Measurements from ENCODE around the gene DCHS2.

DNA sequence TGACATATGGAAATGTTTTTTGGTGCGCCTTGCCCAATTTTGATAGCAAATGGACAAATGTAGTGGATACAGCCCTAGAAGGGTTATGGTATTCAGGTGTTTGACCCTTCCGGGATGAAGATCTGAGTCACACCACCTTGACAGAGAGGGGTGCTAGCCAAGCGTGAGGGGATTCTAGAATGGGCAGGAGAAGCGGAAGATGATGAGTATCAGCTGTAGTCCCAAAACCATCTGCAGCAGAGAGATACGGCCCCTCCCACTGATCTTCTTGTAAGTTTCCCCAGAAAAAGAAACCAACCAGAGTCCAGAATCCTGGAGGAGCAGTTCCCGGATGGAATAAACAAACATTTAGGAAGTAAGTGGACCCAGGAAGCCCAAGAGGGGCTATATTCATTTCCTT is 18.1 kb downstream of the DCHS2 start:
- TF ChIP-seq, protein P1, sequence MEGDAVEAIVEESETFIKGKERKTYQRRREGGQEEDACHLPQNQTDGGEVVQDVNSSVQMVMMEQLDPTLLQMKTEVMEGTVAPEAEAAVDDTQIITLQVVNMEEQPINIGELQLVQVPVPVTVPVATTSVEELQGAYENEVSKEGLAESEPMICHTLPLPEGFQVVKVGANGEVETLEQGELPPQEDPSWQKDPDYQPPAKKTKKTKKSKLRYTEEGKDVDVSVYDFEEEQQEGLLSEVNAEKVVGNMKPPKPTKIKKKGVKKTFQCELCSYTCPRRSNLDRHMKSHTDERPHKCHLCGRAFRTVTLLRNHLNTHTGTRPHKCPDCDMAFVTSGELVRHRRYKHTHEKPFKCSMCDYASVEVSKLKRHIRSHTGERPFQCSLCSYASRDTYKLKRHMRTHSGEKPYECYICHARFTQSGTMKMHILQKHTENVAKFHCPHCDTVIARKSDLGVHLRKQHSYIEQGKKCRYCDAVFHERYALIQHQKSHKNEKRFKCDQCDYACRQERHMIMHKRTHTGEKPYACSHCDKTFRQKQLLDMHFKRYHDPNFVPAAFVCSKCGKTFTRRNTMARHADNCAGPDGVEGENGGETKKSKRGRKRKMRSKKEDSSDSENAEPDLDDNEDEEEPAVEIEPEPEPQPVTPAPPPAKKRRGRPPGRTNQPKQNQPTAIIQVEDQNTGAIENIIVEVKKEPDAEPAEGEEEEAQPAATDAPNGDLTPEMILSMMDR (IDR thresholded peaks at IDR 0.05), result no peak
- no peak for TF ChIP-seq POLR2A (IDR thresholded peaks at IDR 0.05)
